NT2/D1 (cell line): Measurements from ENCODE around the gene ECM1.

Experiments
- YY1 ChIP-seq: IDR thresholded peaks from 2 replicates; pipeline ENCODE4 v1.6.1; 2011; ENCODE audit not compliant: insufficient read length, insufficient read depth
- ZNF274 ChIP-seq: IDR thresholded peaks from 2 replicates; pipeline ENCODE4 v1.6.1; 2011; ENCODE audit warnings: mild to moderate bottlenecking, low read depth, low read length

DNA sequence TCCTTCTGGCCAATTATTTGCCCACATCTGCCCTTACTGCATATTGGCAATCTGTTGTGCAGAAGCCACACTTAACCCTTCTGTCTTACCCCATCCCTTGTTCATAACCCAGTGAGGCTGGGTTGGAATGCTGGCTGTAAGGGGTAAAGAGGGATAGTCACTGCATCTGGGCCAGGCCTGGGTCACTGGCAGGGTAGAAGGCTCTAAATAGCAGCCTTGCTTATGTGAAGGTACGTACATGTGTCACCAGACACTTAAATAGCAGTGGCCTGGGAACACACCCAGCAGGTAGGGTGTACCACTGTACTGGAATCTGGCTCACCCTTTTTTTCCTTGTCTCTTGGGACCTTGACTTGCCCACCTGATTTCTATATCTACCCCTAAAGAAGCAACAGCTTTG is 30.6 kb upstream of the ECM1 start:
- no peak for TF ChIP-seq ZNF274
- TF ChIP-seq YY1 = no peak
